ENCODE measurements around the gene SPAG16. TPM values are rescaled to one million over a fixed set of nuclear protein-coding genes. Genes with fewer than 3 reads are reported as not detected.

SPAG16 gene
- total RNA-seq, 1 donor from 2014 or later, result 14.4 TPM

DNA sequence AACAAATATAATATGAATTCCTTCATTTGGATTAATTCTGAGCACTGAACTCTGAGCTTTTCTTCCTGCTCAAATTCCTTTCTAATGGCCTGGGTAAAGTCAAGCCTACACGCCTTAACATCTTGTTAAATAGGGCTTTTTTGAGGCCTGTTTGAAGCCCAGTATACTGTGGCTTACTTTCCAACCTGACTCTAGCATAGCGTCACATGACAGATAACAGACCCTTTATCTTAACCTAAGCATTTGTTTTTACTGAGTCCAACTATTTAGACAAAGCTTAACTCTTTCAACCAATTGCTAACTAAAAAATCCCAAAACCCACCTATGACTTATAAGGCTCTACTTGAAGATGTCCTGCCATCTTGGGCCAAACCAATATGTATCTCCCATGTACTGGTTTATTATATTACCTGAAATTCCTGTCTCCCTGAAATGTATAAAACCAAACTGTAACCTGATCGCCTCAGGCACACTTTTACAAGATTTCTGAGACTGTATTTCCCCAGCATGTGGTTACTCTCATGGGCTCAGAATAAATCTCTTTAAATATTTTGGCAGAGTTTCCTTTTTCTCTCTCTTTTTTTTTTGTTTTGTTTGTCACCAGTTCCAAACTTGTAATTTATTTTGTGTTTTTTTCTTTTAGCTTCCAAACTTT is 855.5 kb downstream of the SPAG16 start:
- Mint-ChIP-seq H3K9me3 (ENCODE audit: unreplicated experiment) (no peaks in the 10 kb centered on the region), H3K36me3 (ENCODE audit: low read depth, unreplicated experiment) (no peaks in the 10 kb centered on the region), H3K4me1 (ENCODE audit: unreplicated experiment) (no peaks in the 10 kb centered on the region), H3K27ac (ENCODE audit: unreplicated experiment) (no peak overlapping the region), H3K4me3 (ENCODE audit: unreplicated experiment) (no peak overlapping the region), H3K27me3 (ENCODE audit: unreplicated experiment) (no peaks in the 10 kb centered on the region)
- TF ChIP-seq, protein P1, sequence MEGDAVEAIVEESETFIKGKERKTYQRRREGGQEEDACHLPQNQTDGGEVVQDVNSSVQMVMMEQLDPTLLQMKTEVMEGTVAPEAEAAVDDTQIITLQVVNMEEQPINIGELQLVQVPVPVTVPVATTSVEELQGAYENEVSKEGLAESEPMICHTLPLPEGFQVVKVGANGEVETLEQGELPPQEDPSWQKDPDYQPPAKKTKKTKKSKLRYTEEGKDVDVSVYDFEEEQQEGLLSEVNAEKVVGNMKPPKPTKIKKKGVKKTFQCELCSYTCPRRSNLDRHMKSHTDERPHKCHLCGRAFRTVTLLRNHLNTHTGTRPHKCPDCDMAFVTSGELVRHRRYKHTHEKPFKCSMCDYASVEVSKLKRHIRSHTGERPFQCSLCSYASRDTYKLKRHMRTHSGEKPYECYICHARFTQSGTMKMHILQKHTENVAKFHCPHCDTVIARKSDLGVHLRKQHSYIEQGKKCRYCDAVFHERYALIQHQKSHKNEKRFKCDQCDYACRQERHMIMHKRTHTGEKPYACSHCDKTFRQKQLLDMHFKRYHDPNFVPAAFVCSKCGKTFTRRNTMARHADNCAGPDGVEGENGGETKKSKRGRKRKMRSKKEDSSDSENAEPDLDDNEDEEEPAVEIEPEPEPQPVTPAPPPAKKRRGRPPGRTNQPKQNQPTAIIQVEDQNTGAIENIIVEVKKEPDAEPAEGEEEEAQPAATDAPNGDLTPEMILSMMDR (IDR thresholded peaks at IDR 0.05; ENCODE audit: unreplicated experiment), result no peak
- DNase-seq (ENCODE audit: low spot score), result no peak

DNA sequence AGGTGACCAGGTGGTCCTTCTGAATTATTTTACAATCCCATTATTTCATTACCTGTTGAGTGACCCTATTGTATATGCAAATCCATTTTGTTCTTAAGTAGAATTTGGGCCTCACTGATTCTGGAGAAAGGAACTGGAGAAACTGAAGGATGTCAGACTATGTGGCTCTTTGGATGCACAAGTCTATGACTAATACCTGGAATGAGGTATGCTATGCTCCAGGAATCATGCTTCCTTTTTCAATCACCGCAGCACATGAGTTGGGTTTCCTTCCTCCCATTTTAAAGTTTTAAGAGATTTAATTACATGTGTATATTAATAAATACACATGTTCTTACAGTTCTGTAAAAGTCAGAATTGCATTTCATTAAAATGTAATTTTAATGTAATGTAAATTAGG is 872.7 kb downstream of the SPAG16 start:
- Mint-ChIP-seq H3K9me3 (ENCODE audit: unreplicated experiment) (no peaks in the 10 kb centered on the region), H3K27me3 (ENCODE audit: unreplicated experiment) (no peaks in the 10 kb centered on the region), H3K4me3 (ENCODE audit: unreplicated experiment) (no peak overlapping the region), H3K4me1 (ENCODE audit: unreplicated experiment) (no peaks in the 10 kb centered on the region), H3K27ac (ENCODE audit: unreplicated experiment) (no peak overlapping the region), H3K36me3 (ENCODE audit: low read depth, unreplicated experiment) (peaks cover 3% of the 10 kb centered on the region)
- DNase-seq (ENCODE audit: low spot score), result no peak
- TF ChIP-seq, protein P1 (IDR thresholded peaks at IDR 0.05; ENCODE audit: unreplicated experiment), result no peak

DNA sequence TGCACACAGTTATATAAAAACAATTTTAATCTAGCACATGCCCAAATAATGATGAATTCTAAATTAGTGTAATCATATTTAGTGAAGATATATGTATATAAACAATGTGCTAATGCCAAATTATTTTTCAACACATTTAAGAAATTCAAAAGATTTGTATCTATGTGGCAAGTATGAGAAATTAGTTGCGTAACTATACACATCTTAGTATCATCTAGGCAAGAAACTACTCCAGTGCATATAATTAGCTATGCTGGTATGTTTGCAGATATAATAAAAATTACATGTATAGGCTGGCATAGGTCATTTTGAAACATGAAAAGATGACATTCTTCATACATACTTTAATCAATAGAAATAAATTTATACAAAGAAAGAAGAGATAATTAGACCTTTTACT is 874.6 kb downstream of the SPAG16 start:
- no peaks in the 10 kb centered on the region for H3K9me3 Mint-ChIP-seq (ENCODE audit: unreplicated experiment)
- H3K27ac Mint-ChIP-seq (ENCODE audit: unreplicated experiment), result no peak overlapping the region
- H3K27me3 Mint-ChIP-seq (ENCODE audit: unreplicated experiment), result no peaks in the 10 kb centered on the region
- DNase-seq (ENCODE audit: low spot score), result no peak
- TF ChIP-seq, protein P1 (IDR thresholded peaks at IDR 0.05; ENCODE audit: unreplicated experiment), result no peak
- H3K36me3 Mint-ChIP-seq (ENCODE audit: low read depth, unreplicated experiment), result no peaks in the 10 kb centered on the region
- H3K4me3 Mint-ChIP-seq (ENCODE audit: unreplicated experiment), result no peak overlapping the region
- H3K4me1 Mint-ChIP-seq (ENCODE audit: unreplicated experiment), result no peaks in the 10 kb centered on the region

DNA sequence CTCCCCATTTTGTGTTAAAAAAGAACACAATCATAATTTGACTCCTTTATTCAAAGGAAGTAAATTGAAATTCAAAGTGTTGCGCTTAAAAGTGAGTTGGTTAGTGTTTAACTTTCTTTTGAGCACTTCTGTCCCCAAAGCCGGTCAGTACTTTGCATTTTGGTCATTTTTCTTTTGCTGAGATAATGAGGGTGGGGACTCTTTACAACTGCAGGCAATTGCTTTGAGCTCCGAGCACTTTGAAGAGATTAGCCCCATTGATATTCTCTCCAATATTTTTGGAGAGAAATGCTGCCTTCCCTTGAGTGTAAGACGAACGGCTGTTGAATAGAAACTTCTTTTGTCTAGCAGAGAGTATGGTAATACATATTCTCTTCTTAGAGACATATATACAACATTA is 885.0 kb downstream of the SPAG16 start:
- Mint-ChIP-seq H3K27me3 (ENCODE audit: unreplicated experiment) (no peaks in the 10 kb centered on the region), H3K9me3 (ENCODE audit: unreplicated experiment) (no peaks in the 10 kb centered on the region), H3K36me3 (ENCODE audit: low read depth, unreplicated experiment) (no peaks in the 10 kb centered on the region), H3K27ac (ENCODE audit: unreplicated experiment) (no peak overlapping the region), H3K4me1 (ENCODE audit: unreplicated experiment) (no peaks in the 10 kb centered on the region), H3K4me3 (ENCODE audit: unreplicated experiment) (no peak overlapping the region)
- no peak for DNase-seq (ENCODE audit: low spot score)
- TF ChIP-seq, protein P1 (IDR thresholded peaks at IDR 0.05; ENCODE audit: unreplicated experiment), result no peak

DNA sequence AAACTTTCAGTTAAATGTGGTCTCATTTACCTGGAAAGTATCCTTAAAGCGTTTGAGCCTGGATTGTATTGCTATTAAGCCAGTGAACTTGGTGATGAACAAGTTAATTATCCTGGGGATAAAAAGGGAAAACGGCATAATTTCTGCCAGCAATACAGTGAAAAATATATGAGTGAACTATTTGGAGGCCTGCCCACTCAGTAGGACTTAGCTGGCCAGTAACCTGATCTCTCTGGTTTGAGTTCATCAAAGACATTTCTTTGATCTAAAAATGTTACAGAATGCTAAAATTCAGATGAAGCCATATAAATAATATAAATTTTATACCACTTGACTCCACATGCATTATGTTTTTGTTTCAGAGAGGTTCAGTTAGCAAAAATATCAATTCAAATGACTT is 885.5 kb downstream of the SPAG16 start:
- Mint-ChIP-seq H3K27me3 (ENCODE audit: unreplicated experiment) (no peaks in the 10 kb centered on the region), H3K36me3 (ENCODE audit: low read depth, unreplicated experiment) (no peaks in the 10 kb centered on the region), H3K9me3 (ENCODE audit: unreplicated experiment) (no peaks in the 10 kb centered on the region), H3K27ac (ENCODE audit: unreplicated experiment) (no peak overlapping the region), H3K4me3 (ENCODE audit: unreplicated experiment) (no peak overlapping the region), H3K4me1 (ENCODE audit: unreplicated experiment) (peaks cover 3% of the 10 kb centered on the region)
- no peak for DNase-seq (ENCODE audit: low spot score)
- TF ChIP-seq, protein P1 (IDR thresholded peaks at IDR 0.05; ENCODE audit: unreplicated experiment), result no peak

Measured in endothelial cell (in vitro differentiated cells).